OCI-LY3 (cell line): ENCODE results near the gene SEMA5B.

Experiments
- EZH2phosphoT487 ChIP-seq: fragments of 200-600 bp; shearing (Covaris generic); IDR thresholded peaks from 2 replicates; pipeline ENCODE4 v1.6.1; 2018; ENCODE audit warnings: antibody characterized with exemption, mixed run types, low read depth
- TF ChIP-seq, protein P1 (sequence below): fragments of 200-600, 300-600 bp; sonication (generic); IDR thresholded peaks from 2 replicates; pipeline ENCODE4 v1.5.1; 2014; ENCODE audit warnings: antibody characterized with exemption, low read length, low read depth

DNA sequence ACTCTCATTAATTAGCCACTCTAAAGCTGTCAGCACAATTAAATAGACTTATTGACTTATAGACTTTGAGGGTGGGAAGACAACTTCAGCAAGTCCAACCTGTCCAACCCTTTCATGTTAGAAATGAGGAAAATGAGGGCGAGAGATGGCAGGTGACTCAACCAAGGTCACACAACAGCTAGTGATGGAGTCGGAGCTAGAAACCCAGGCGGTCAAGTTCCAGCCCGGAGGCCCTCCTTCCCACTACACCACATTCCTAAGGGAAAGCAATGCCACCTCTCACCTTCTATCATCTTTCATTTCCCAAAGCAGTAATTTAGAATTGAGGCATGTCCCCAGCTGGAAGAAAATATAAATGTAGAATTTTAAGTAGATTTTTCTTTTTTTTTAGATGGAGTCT is 28.7 kb downstream of the SEMA5B start:
- TF ChIP-seq, protein P1, sequence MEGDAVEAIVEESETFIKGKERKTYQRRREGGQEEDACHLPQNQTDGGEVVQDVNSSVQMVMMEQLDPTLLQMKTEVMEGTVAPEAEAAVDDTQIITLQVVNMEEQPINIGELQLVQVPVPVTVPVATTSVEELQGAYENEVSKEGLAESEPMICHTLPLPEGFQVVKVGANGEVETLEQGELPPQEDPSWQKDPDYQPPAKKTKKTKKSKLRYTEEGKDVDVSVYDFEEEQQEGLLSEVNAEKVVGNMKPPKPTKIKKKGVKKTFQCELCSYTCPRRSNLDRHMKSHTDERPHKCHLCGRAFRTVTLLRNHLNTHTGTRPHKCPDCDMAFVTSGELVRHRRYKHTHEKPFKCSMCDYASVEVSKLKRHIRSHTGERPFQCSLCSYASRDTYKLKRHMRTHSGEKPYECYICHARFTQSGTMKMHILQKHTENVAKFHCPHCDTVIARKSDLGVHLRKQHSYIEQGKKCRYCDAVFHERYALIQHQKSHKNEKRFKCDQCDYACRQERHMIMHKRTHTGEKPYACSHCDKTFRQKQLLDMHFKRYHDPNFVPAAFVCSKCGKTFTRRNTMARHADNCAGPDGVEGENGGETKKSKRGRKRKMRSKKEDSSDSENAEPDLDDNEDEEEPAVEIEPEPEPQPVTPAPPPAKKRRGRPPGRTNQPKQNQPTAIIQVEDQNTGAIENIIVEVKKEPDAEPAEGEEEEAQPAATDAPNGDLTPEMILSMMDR, result no peak
- no peak for TF ChIP-seq EZH2phosphoT487
